ENCODE measurements around the gene TOMM40L. TPM values are rescaled to one million over a fixed set of nuclear protein-coding genes. Genes with fewer than 3 reads are reported as not detected.

Gene TOMM40L
- total RNA-seq, 2 experiments from 2014 or later = 11.0 to 20.1 TPM

DNA sequence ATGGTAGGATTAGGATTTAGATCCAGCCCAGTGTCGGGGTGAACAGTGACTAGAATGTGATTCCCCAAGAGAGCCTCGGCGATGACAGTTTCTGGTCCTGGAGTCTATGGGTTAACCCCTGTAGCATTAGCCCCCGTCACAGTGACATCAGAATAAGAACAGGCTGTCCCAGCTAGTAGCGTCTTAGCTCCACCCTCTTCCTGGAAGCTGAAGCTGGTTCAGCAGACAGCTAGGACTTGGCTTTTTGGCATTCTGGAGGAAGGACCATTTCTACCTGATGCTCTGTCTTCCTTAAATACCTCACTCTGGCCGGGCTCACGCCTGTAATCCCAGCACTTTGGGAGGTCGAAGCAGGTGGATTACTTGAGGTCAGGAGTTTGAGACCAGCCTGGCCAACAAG, 18.7 kb upstream of the TOMM40L start:
- no peaks in the 10 kb centered on the region for H4K20me1 ChIP-seq (ENCODE audit: insufficient read depth, low read length)
- no TSS peak for BruUV-seq (replicated peaks)
- ChIA-PET CTCF (ENCODE audit: unreplicated experiment) (no interaction called here), POLR2A (interaction anchor here (0.7 kb wide), 1 partner anchor 18 kb away, joined by 4 read pairs; the partner anchor contains the start of gene TOMM40L)
- TF ChIP-seq, protein P1, sequence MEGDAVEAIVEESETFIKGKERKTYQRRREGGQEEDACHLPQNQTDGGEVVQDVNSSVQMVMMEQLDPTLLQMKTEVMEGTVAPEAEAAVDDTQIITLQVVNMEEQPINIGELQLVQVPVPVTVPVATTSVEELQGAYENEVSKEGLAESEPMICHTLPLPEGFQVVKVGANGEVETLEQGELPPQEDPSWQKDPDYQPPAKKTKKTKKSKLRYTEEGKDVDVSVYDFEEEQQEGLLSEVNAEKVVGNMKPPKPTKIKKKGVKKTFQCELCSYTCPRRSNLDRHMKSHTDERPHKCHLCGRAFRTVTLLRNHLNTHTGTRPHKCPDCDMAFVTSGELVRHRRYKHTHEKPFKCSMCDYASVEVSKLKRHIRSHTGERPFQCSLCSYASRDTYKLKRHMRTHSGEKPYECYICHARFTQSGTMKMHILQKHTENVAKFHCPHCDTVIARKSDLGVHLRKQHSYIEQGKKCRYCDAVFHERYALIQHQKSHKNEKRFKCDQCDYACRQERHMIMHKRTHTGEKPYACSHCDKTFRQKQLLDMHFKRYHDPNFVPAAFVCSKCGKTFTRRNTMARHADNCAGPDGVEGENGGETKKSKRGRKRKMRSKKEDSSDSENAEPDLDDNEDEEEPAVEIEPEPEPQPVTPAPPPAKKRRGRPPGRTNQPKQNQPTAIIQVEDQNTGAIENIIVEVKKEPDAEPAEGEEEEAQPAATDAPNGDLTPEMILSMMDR (conservative IDR thresholded peaks at IDR 0.05; ENCODE audit: low read length) = no peak
- no peak for TF ChIP-seq EZH2phosphoT487 (IDR thresholded peaks at IDR 0.05; ENCODE audit: borderline replicate concordance, low read depth, low read length)
- H3K4me3 ChIP-seq (ENCODE audit: low read depth, low read length, poor library complexity, severe bottlenecking) = no peak overlapping the region
- H3K36me3 ChIP-seq (ENCODE audit: insufficient read depth, low read length) = peaks cover 66% of the 10 kb centered on the region
- no peak overlapping the region for H2AFZ ChIP-seq (ENCODE audit: low read length)
- intact Hi-C loops (cut with micrococcal nuclease; ENCODE audit: unreplicated experiment) = no loop called here
- H3K4me2 ChIP-seq (ENCODE audit: low read length) = no peak overlapping the region
- no peak overlapping the region for H3K27ac ChIP-seq (ENCODE audit: low read depth, low read length, poor library complexity, severe bottlenecking)
- H3K79me2 ChIP-seq (ENCODE audit: insufficient read depth, low read depth, low read length) = peaks cover 4% of the 10 kb centered on the region; the same call in 1 of the 2 replicates
- H3K4me1 ChIP-seq (ENCODE audit: insufficient read depth, low read length, poor library complexity, severe bottlenecking) = peaks cover 26% of the 10 kb centered on the region
- H3K9me3 ChIP-seq (ENCODE audit: low read length) = no peaks in the 10 kb centered on the region
- no peak for DNase-seq (ENCODE audit: low spot score)
- no peaks in the 10 kb centered on the region for H3K9me2 ChIP-seq (ENCODE audit: insufficient read depth, low read length)

DNA sequence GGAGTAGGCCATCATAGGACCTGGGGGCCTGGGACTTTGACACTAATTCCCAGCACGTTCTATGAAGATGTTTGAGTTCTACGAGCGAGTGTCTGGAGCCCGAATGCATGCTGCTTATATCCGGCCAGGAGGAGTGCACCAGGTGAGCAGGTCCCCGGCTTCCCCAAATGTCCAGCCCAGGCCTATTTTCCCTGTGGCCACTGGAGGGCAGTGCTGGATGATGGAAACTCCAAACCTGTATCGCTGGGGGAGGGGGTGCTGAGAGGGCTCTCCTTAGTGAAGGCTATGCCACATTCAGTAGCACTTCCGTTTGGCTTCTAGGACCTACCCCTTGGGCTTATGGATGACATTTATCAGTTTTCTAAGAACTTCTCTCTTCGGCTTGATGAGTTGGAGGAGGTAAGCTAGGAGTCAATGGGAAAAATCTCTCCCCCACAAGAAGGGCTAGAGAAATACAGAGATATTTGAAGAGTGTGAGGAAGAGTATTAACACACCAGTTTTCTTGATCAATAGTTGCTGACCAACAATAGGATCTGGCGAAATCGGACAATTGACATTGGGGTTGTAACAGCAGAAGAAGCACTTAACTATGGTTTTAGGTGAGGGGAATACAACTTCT, 16.0 kb upstream of the TOMM40L start:
- Histone ChIP-seq H3K9me3 (ENCODE audit: low read length) (no peaks in the 10 kb centered on the region), H3K79me2 (ENCODE audit: insufficient read depth, low read depth, low read length) (no peaks in the 10 kb centered on the region), H3K4me2 (ENCODE audit: low read length) (no peak overlapping the region), H2AFZ (ENCODE audit: low read length) (no peak overlapping the region), H3K4me1 (ENCODE audit: insufficient read depth, low read length, poor library complexity, severe bottlenecking) (peaks cover 13% of the 10 kb centered on the region), H3K4me3 (ENCODE audit: low read depth, low read length, poor library complexity, severe bottlenecking) (no peak overlapping the region), H3K27ac (ENCODE audit: low read depth, low read length, poor library complexity, severe bottlenecking) (no peak overlapping the region), H3K9me2 (ENCODE audit: insufficient read depth, low read length) (no peaks in the 10 kb centered on the region), H3K36me3 (ENCODE audit: insufficient read depth, low read length) (peaks cover 78% of the 10 kb centered on the region), H4K20me1 (ENCODE audit: insufficient read depth, low read length) (no peaks in the 10 kb centered on the region)
- intact Hi-C loops (cut with micrococcal nuclease; ENCODE audit: unreplicated experiment) = loop anchor here (1.0 kb wide), 1 partner anchor 15 kb away; no protein-coding TSS in a partner anchor
- POLR2A ChIA-PET = no interaction called here
- TF ChIP-seq, protein P1 (conservative IDR thresholded peaks at IDR 0.05; ENCODE audit: low read length) = peak; percentile 96
- TF ChIP-seq EZH2phosphoT487 (IDR thresholded peaks at IDR 0.05; ENCODE audit: borderline replicate concordance, low read depth, low read length) = no peak
- DNase-seq (ENCODE audit: low spot score) = peak; percentile 85
- CTCF ChIA-PET (ENCODE audit: unreplicated experiment) = interaction anchor here (0.6 to 2.0 kb wide), 2 partner anchors 13 to 16 kb away, joined by 4 to 8 read pairs; partner anchors contain the start of gene TOMM40L
- BruUV-seq (replicated peaks) = no TSS peak

DNA sequence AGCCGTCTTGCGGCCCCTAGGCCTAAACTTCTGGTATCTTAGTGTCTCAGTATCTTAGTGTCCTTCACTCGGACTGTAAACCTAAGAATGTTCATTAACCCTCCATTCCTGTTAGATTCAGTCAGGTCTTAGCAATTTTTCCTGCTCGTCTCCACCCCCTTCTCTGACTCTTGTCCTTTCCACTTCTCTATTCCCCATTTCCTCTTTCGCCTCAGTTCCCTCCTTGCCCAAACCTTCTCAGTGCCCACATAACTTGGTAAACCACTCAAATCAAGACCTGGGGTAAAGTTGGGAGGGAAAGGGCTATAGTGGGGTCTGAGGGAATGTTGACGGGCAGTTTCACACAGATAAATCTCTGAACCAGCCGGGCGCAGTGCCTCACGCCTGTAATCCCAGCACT, 11.5 kb upstream of the TOMM40L start:
- no peak overlapping the region for H3K4me2 ChIP-seq (ENCODE audit: low read length)
- no peak for DNase-seq (ENCODE audit: low spot score)
- intact Hi-C loops (cut with micrococcal nuclease; ENCODE audit: unreplicated experiment) = no loop called here
- peaks cover 41% of the 10 kb centered on the region for H3K4me1 ChIP-seq (ENCODE audit: insufficient read depth, low read length, poor library complexity, severe bottlenecking)
- POLR2A ChIA-PET = interaction anchor here (0.7 kb wide), 2 partner anchors 11 to 438 kb away, joined by 3 to 4 read pairs; no protein-coding TSS in a partner anchor
- CTCF ChIA-PET (ENCODE audit: unreplicated experiment) = no interaction called here
- TF ChIP-seq, protein P1 (conservative IDR thresholded peaks at IDR 0.05; ENCODE audit: low read length) = no peak
- no peak for TF ChIP-seq EZH2phosphoT487 (IDR thresholded peaks at IDR 0.05; ENCODE audit: borderline replicate concordance, low read depth, low read length)
- no peak overlapping the region for H3K27ac ChIP-seq (ENCODE audit: low read depth, low read length, poor library complexity, severe bottlenecking)
- H3K36me3 ChIP-seq (ENCODE audit: insufficient read depth, low read length) = peaks cover 50% of the 10 kb centered on the region
- H3K79me2 ChIP-seq (ENCODE audit: insufficient read depth, low read depth, low read length) = no peaks in the 10 kb centered on the region
- no peak overlapping the region for H3K4me3 ChIP-seq (ENCODE audit: low read depth, low read length, poor library complexity, severe bottlenecking)
- no peak overlapping the region for H2AFZ ChIP-seq (ENCODE audit: low read length)
- no peaks in the 10 kb centered on the region for H4K20me1 ChIP-seq (ENCODE audit: insufficient read depth, low read length)
- no TSS peak for BruUV-seq (replicated peaks)
- H3K9me2 ChIP-seq (ENCODE audit: insufficient read depth, low read length) = no peaks in the 10 kb centered on the region
- H3K9me3 ChIP-seq (ENCODE audit: low read length) = no peaks in the 10 kb centered on the region
